NCI-H748 (cell line): ENCODE results near the gene SLC37A1.

Experiments used
- DNase-seq: peaks from one replicate; lab custom pipeline; 2025; ENCODE audit not compliant: unreplicated experiment; lab: John Stamatoyannopoulos, UW

The SLC37A1 gene

GRCh38 chr21:42591170-42591869, 77.7 kb downstream of the SLC37A1 start:
- no peak for DNase-seq

GRCh38 chr21:42592156-42592820, 78.6 kb downstream of the SLC37A1 start:
- DNase-seq, result no peak

GRCh38 chr21:42593007-42593814, 79.6 kb downstream of the SLC37A1 start:
- peak; percentile 74 for DNase-seq

DNA sequence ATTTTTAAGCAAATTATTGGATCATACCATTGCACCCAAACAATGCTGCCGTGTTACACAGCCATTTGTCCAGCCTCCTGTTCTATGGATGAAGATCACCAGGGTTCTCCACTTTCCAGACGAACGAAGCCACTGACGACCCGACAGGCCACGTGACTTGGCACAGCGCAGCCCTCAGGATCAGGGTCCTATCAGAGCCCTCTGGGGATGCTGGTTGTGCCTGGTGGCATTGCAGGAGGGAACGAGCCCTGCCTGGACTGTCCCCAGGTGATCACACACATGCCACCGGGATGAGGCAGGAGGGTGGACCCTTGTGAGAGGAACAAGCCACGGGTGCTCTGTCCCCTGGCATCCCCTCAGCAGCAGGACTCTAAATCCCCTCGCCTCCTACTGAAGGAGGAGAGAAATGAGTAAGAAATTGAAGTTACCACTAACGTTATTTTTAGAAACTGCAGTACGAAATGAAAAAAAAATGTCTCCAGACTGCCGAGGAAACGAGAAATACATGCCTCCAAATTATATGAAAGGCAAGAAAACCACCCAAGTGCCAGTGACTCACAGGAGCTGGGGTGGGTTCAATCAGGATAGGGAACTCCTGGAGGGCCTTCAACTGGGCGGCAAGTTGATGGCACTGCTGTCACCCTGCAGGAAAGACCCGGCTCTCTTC, 81.1 kb downstream of the SLC37A1 start:
- DNase-seq, result no peak

DNA sequence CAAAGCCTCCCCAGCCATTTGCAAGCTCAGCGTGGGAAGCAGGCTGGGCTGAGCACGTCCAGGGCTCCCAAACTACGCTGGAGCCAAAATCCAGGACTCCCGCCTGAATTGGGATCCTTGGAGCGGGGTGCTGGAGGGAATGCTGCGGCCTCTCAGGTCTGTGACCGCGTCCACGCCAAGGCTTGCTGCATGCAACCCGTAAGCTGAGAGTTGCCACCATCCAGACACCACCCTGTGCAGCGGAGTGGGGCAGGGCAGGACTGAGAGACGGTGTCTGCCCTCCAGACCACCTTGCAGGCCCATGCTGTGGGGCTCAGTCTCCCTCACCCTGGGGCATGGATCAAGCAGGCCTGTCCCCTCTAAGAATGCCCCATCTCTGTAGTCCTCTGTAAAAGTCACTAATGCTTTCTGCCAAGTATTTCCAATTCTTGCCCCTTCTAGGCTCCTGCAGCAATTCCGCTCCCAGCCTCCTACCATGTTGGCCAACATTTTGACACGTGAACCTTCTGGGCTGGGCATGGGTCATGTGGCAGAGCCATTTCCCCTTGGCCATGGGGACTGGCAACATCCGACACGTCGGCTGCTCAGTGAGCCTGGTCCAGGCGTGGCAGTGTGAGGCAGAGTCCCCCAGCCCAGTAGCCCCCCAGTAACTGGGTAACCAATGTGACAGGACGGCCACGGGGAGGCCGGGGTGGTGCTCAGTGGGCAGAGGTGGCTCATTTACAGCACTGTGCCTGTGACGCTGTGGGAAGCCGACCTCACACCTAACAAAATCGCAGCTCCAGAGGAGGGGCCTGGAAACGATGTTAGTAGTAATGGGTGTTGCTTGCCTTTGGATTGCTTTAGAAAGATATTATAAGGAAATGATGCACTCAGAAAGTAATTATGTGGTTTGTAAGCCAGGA, 81.9 kb downstream of the SLC37A1 start:
- DNase-seq, result no peak

GRCh38 chr21:42596657-42597056, 83.0 kb downstream of the SLC37A1 start:
- no peak for DNase-seq

GRCh38 chr21:42597487-42598158, 84.0 kb downstream of the SLC37A1 start:
- no peak for DNase-seq

- DNase-seq, result no peak
These were observed 84.6 kb downstream of the SLC37A1 start for GRCh38 chr21:42598159-42598735.

DNA sequence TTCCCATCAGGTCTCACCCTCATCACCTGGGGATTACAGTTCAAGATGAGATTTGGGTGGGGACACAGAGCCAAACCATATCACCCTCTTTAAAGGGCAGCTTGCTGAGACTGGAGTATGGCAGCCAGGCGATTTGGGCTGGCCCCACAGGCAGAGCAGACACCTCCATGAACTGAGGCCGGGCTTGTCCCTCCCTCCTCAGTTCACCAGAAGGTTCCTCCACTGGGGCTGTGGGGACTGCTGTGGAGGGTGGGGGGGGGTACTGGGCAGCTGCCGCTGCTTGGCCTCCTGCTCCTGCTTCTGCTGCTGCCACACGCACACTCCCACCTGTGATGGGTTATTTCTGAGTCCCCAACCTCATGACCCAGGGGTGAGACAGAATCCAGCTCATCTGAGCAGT, 85.8 kb downstream of the SLC37A1 start:
- DNase-seq, result no peak

DNA sequence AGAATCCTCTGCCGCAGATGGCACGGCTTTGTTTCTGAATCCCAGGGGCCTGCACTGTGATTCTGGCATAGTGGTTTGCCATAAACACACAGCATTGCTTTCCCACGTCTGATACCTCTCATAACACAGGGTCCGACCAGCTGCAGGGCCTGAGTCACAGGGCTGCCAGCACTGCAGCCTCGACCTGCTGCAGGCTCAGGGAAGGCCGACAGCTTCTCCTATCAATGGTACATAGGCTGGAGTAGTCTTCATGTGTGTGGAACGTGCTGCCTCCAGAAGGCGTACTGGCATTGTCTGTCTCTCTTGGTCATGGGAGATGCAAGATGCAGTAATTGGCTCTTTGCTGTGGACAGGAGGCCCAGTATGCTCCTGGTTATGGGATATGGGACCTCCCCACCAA, 86.3 kb downstream of the SLC37A1 start:
- DNase-seq, result no peak

GRCh38 chr21:42601656-42602055, 88.0 kb downstream of the SLC37A1 start:
- peak; percentile 47 for DNase-seq

DNA sequence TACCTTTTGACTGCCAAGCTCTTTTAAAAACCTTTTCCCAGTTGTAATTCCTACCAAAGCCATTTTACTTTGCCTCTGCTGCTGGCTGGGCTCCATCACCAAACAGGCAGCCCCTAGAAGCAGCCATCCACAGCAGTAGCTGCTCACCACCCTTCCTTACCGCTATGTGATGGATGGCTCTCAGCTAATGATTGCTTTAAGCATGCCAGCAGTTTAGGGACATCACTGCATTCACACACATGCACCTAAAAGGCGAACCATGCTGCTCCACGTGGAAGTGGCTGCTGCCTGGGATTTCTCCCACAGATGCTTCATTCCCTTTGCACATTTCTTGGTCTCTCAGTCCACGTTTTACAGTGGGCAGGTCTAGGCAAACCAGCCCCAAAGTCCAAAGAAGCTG, 93.5 kb downstream of the SLC37A1 start:
- no peak for DNase-seq

DNA sequence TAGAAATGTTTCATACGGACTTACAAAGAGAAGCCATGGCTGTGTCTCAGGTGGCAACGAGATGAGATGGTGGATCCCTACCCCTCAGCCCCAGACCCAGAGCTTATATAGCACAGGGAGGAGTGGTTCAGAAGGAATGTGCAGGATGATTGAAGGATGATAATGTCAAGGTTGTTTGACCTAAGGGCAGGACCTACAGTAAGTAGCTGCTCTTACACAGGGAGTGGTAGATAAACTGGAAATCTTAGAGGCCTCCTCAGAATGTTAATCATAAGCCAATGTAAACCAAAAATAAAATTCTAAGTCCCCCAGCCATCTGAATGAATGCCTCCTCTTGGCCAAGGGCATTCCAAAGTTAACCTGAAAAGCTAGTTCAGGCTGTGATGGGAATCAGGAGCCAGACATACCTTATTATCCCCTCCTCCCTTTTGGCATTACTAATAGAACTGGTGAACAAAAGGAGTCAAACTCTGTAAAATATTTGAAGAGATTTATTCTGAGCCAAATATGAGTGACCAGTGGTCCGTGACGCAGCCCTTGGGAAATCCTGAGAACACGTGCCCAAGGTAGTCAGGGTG, 94.0 kb downstream of the SLC37A1 start:
- DNase-seq, result no peak

GRCh38 chr21:42608446-42608845, 94.8 kb downstream of the SLC37A1 start:
- no peak for DNase-seq

DNA sequence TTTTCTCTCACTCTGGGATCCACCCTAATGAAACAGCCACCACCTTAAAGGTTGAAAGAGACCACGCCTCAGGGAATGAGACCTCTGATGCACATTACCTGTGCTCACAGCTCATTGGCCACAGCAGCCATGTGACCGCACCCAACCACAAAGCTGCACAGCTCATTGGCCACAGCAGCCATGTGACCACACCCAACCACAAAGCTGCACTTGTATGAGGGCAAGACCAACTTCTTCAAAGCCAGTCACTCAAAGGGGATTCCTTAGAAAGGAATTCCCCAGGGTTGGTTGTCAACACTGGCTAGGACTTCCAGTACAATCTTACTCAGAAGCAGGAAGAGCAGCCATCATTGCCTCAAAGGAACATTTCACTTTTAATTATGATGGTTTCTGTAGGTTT, 96.2 kb downstream of the SLC37A1 start:
- no peak for DNase-seq

DNA sequence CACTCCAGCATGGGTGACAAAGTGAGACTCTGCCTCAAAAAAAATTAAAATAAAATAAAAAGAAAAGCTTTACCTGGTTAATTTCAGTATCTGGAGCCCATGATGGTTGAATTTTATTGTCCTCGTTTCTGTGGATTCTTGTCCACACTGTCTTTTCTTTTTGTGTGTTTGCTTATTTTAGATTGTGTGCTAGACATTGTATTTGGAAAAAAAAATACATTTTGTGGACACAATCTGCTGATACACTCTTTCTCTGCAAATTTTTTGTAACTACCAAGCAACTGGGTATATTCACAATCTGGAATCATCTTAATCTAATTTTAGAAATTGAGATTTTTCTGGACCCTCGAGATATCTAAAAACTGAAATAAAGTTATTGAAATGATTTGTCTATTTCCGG, 98.2 kb downstream of the SLC37A1 start:
- no peak for DNase-seq

DNA sequence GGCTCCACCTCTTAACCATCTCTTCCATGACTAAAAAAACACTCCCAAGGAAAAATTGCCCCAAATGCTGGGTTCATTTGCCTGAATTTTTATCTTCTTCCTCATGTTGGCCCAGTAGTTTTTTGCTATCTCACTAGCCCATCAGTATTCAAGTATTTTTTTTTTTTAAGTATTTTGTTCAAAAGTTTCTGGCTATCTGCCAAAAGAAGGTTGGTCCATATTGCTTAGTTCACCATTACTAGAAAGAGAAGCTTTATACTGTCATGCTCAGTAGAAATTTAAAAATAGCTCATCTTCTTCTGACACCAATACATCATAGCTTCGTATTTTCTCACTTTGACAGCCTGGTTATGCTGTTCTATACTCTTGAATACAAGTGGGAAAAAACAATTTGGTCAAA, 98.7 kb downstream of the SLC37A1 start:
- DNase-seq, result no peak

DNA sequence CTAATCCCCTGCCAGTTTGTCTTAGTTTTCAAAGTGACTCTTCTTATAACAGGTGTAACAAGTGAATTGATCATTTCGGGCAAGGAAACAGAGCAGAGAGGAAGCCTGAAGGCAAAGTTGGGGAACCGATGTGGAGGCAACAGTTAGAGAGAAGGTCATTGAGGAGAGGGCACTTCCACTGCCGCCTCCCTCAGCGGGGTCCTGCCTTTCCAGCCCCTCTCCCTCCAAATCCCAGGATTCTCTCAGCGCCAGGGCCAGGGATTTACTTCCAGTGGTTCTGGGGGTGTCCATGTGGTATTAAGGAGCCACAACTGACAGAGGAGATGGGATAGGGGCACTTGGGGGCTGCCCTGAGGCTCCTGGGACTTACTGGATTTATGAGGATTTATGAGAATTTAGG, 100.1 kb downstream of the SLC37A1 start:
- no peak for DNase-seq

DNA sequence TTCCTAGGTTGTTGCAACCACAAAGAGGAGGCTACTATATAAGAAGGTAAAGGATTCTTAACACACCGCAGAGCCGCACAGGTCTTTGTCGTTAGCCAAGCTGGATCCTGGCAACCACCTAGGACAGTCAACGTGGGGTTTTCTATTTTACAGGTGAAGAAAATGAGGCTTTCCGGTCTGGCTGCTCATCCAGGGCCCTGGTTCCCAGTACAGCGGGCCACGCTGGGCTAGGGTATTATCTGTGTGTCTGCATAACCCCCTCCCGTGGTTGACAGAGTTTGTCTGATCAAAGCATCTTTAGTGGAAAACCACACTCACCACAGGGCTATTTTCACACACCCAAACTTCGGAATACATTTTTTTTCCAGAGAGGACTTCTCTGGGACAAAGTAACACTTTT, 100.7 kb downstream of the SLC37A1 start:
- no peak for DNase-seq
